Measurements from ENCODE around the gene ARHGAP24.
"Not testable (repeated sequence)": the region's sequence is repeated elsewhere in the genome, so short reads cannot be mapped to it uniquely, and the experiment has no call there.

ARHGAP24 gene

GRCh38 chr4:85932500-85933290 lies 457.7 kb downstream of the ARHGAP24 start:
- DNase-seq, result no peak

- no peak for DNase-seq
Observed at GRCh38 chr4:85933291-85933640, 458.3 kb downstream of the ARHGAP24 start.

- DNase-seq, result no peak
Observed at GRCh38 chr4:85937507-85937906, 462.6 kb downstream of the ARHGAP24 start.

GRCh38 chr4:85938062-85938461 lies 463.1 kb downstream of the ARHGAP24 start:
- no peak for DNase-seq

GRCh38 chr4:85938902-85939301 lies 464.0 kb downstream of the ARHGAP24 start:
- DNase-seq, result no peak

- DNase-seq, result no peak
Observed at GRCh38 chr4:85939595-85939994, 464.6 kb downstream of the ARHGAP24 start.

GRCh38 chr4:85940151-85940550 lies 465.2 kb downstream of the ARHGAP24 start:
- no peak for DNase-seq

GRCh38 chr4:85942107-85942506 lies 467.2 kb downstream of the ARHGAP24 start:
- no peak for DNase-seq

- DNase-seq, result no peak
Observed at GRCh38 chr4:85946821-85947220, 471.9 kb downstream of the ARHGAP24 start.

GRCh38 chr4:85951099-85951498 lies 476.1 kb downstream of the ARHGAP24 start:
- DNase-seq, result no peak

- DNase-seq, result no peak
Observed at GRCh38 chr4:85952528-85952927, 477.6 kb downstream of the ARHGAP24 start.

GRCh38 chr4:85952972-85953650 lies 478.2 kb downstream of the ARHGAP24 start:
- no peak for DNase-seq

- no peak for DNase-seq
Observed at GRCh38 chr4:85953651-85954018, 478.7 kb downstream of the ARHGAP24 start.

- DNase-seq, result no peak
Observed at GRCh38 chr4:85955620-85956292, 480.8 kb downstream of the ARHGAP24 start.

- no peak for DNase-seq
Observed at GRCh38 chr4:85956293-85956945, 481.5 kb downstream of the ARHGAP24 start.

GRCh38 chr4:85961887-85962286 lies 486.9 kb downstream of the ARHGAP24 start:
- no peak for DNase-seq

GRCh38 chr4:85963231-85963630 lies 488.3 kb downstream of the ARHGAP24 start:
- no peak for DNase-seq

- no peak for DNase-seq
Observed at GRCh38 chr4:85964298-85964697, 489.3 kb downstream of the ARHGAP24 start.

- not testable (repeated sequence) for DNase-seq
Observed at GRCh38 chr4:85965017-85965416, 490.1 kb downstream of the ARHGAP24 start.

GRCh38 chr4:85965529-85965928 lies 490.6 kb downstream of the ARHGAP24 start:
- DNase-seq, result no peak

GRCh38 chr4:85966373-85966772 lies 491.4 kb downstream of the ARHGAP24 start:
- no peak for DNase-seq

GRCh38 chr4:85967872-85968271 lies 492.9 kb downstream of the ARHGAP24 start:
- DNase-seq, result no peak
